HG03095 (cell line): ENCODE measurements around the gene RAET1L.
"Not testable (repeated sequence)": the region's sequence is repeated elsewhere in the genome, so short reads cannot be mapped to it uniquely, and the experiment has no call there.

Source experiments
- ATAC-seq: cut with Tn5 transposase; IDR thresholded peaks from one replicate; pipeline ENCODE4 v1.9.1; 2021; ENCODE audit warnings: moderate library complexity; ENCODE audit not compliant: unreplicated experiment

Gene RAET1L

DNA sequence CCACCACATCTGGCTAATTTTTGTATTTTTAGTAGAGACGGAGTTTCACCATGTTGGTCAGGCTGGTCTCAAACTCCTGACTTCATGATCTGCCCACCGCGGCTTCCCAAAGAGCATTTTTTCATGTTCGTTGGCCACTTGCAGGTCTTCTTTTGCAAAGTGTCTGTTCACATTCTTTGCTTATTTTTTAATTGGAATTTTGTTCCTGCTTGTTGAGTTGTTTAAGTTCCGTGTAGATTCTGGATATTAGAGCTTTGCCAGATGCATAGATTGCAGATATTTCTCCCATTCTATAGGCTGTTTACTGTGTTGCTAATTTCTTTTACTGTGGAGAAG, 8.2 kb downstream of the RAET1L start:
- ATAC-seq, result not testable (repeated sequence)

DNA sequence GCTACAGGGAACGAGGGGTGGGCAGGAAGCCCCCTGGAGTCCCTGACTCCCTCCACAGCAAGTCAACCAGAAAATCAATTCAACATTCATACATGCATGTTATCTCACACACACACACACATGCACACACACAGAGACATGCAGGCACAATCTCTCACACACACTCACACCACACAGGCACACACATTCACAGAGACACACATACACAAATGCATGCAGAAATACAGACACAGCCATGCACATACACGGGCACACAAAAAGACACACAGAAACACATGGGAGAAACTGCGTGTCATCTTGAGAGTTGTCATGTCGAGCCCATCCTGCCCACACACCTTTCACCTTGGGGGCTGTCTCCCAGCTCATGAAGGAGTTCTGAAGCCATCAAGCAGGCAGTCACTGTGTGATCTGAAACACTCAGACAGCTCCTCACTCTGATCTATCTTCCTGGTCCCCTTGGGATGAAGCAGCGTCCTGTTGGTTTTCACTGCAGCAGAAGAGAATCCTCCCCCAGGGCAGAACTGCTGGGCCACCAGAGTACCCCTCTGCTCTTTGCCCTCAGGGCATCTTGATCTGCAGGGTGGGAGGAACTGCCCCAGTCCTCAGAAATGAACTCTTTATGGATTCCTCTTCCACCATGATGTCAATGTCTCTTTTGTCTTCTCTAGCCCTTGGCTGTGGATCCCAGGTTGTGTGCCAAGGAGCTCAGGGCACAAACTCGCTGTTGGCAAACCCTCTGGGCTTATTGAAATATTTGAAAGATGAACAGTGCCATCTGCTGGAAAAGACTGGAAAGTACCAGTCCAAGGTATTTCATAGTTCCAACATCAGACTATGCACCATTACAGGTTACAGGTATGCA, 8.8 kb downstream of the RAET1L start:
- ATAC-seq, result no peak

GRCh38 chr6:150015281-150016001, 9.9 kb downstream of the RAET1L start:
- ATAC-seq, result not testable (repeated sequence)

GRCh38 chr6:150014623-150015280, 10.6 kb downstream of the RAET1L start:
- not testable (repeated sequence) for ATAC-seq

- ATAC-seq, result not testable (repeated sequence)
These were observed 11.3 kb downstream of the RAET1L start for GRCh38 chr6:150013785-150014622.

GRCh38 chr6:150012846-150013784, 12.2 kb downstream of the RAET1L start:
- not testable (repeated sequence) for ATAC-seq

DNA sequence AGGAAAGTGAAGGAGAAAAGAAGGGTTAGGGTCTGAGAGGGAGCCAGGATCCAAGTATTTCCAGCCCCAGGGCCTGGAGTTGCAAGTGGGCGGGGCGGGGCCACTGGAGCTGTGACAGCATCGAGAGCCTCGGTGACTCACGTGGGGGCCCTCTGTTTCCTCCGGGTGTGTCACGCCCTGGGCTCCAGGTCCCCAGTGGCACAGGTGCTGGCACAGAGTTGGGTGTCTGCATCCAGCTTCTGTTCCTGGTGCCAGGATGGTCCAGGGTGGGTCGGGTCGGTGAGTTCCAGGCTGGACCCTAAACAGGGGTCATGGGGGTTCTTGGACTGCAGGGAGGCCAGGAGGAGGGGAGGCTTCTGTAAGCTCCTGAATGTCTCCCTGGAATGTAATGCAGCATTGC, 16.7 kb downstream of the RAET1L start:
- no peak for ATAC-seq

DNA sequence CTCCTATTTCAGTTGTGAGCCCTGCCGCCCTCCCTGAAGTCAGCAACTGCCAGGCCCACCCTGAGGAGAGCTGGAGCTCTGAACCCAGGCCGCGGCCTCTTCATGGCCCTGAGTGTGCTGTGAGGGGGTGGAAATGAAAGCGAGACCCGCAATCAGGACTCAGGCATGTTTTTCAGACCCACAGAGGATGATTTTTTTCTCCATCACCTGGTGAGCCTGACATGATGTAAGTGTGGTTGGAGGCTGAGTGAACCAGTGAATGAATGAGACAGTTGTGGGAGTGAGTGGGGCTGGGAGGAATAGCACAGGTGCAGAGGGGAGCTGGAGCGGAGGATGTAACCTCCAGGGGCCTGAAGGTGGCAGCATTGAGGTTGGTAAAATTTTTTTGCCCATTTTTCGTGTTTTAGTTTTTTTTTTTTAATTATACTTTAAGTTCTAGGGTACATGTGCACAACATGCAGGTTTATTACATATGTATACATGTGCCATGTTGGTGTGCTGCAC, 18.3 kb downstream of the RAET1L start:
- ATAC-seq, result no peak

DNA sequence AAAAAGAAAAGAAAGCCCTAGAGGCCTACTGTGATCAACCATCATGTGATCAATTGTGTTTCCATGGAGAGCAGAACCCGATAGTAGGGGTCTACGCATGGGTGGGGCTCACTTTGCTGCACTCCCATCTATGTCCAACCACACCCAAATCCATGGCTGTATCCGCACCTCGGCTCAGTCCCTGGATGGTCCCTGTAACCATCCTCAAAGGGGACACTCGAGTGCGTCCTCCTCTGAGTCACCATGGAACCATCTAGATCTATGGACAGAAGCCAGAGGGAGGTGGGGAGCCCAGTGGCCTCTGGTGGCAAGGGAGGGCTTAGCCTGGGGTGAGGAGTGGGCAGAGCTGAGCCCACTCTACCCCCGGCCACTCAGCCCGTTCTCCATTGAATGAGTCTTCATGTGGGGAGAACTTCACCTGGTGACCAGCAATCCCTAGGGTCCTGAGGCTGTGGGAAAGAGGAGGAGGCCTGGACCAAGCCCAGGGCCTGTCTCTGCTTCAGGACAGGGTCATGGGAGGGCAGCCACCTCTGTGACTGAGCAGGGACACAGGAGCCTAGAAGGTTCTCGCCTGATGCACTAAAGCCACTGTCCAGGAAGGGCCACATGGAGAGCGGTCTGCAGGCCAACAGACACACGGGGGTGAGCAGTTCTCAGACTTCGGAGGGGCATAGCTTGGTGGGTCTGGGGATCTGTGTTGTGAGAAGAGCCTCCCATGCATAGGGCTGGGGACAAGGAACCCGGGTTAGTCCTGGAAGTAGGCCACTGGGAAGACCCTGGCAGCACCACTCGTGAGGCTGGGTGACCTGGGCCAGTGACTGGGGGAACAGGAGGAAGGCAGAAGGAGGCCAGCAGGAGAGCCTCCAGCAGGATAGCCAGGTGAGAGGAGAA, 19.3 kb downstream of the RAET1L start:
- no peak for ATAC-seq

DNA sequence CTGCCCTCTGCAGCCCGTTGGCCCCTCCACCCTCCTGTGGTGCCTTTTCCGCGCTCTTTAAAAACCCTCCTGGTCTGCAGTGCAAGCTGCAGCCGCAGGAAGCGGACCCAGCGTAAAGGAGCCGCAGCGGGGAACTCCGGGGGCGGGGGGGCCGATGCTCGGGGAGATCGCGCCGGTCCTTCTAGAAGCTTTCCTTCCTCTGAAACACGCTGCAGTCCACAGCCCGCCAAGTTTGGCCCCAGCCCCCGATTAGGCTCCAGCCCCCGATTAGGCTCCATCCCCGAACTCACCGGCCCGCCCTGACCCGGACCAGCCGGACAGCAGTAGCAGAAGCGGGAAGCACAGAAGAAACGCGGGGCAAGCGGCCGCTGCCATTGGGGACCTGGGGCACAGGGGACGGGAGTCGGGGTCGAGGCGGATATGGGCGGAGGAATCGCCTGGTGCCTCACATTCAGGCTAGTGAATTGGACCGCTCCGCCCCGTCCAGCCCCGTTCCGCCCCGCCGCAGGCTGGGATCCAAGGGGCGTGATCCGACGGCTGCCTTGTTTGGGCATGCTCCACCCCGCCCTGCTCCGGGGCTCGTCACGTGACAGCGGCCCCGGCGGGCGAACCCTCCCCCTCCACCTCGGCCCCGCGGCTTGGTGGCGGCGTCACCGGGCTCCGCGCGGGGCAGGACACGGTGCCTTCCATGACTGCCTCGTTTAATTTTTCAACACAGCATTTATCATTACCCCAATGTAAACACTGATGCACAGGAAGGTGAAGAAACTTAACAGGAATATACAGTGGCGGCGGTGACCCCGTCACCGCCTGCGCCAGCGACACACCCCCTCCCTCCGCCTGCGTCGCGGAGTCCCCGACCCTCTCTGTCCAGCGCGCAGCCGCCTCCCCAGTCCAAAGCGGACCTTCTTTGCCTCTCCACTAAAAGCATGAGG, 20.3 kb downstream of the RAET1L start:
- ATAC-seq, result peak; percentile 67

DNA sequence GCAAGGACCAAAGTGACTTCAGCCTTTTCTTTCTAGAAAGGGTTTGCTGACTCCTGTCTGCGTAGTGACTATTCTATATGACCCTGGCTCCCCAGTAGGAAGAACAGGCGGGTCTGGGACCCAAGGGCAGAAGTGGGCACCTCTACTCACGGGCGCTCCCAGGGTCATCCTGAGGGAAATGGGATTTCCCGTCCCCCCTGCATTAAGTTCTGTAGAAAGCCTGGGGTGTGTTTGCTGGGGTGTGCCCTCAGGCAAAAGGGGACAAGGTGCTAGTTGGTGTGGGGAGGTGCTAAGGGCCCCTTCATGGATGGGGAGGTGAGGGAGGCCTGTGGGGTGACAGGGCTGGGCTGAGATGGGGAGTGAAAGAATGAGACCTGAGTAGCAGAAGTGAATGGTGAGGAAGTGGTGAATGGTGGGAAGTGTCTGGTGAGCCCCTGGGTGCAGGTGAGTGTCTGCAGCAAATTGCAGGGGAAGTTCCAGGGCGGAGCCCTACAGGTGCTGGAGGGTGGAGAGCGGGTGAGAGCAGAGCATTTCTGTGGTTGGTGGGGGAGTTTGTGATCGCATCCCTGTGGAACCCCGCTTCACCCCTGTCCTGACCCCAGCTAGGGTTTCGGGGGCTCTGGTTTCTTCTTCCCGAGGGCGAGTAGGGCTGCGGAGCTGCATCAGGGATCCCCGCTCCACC, 21.1 kb downstream of the RAET1L start:
- ATAC-seq, result peak; percentile 31

DNA sequence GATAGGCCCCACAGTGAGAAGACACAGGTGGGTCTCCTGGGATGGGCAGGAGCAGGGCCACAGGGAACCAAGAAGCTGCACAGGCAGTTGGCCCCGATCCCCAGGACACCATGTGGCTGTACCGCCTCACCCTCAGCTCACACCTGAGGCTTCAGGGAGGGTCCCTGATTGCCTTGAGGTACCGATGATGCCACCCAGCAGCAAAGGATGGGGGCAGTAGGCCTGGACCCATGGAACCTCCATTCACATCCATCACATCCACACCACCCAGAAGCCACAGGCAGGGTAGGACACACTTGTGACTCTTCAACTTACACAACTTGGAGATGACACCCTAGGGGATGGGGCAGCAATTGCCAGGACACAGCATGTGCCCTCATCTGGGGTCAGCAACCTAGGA, 21.7 kb downstream of the RAET1L start:
- ATAC-seq, result not testable (repeated sequence)

- no peak for ATAC-seq
These were observed 22.6 kb downstream of the RAET1L start for GRCh38 chr6:150002710-150003109.

- ATAC-seq, result no peak
These were observed 23.9 kb downstream of the RAET1L start for GRCh38 chr6:150001295-150002008.

DNA sequence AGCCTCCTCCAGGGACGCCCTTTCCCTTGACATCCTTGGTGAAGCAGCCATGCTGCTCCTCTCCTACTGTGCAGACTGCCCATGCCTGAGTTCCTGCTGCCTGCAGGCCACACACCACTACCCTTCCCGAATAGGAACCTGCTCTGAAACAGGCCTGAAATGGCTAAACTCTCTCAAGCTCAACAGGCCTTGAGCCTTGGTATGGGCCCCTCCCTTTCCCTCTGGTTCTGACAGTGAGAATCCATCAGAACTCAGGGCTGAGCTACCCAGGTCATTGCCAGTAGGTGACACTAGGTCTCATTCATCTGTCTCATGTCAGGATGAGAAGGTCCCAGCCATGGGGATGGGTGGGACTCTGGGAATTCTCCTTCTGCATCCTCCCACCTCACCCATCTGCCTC, 25.7 kb downstream of the RAET1L start:
- ATAC-seq, result no peak

DNA sequence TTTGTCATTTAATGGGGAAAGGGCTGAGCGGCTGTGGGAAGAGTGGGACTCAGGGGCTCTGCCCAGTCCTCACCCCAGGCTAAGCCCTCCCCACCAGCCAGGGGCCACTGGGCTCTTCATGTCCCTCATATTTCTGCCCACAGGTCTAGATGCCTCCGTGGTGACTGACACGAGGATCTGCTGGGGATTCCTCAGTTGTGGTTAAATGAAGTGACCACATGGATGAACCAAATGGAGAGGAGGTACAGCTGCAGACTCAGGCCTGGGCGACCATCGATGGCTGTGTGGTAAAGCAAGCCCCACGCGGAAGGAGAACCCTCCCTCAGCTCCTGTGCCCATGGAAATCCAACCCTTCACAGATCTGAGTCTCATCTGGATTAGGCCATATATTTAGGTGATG, 29.4 kb downstream of the RAET1L start:
- no peak for ATAC-seq
